ENCODE measurements around the gene FIZ1.
"Not testable (repeated sequence)": the region's sequence is repeated elsewhere in the genome, so short reads cannot be mapped to it uniquely, and the experiment has no call there.

FIZ1 gene

GRCh38 chr19:55593096-55593772 lies 6.1 kb downstream of the FIZ1 start:
- no peak for DNase-seq

DNA sequence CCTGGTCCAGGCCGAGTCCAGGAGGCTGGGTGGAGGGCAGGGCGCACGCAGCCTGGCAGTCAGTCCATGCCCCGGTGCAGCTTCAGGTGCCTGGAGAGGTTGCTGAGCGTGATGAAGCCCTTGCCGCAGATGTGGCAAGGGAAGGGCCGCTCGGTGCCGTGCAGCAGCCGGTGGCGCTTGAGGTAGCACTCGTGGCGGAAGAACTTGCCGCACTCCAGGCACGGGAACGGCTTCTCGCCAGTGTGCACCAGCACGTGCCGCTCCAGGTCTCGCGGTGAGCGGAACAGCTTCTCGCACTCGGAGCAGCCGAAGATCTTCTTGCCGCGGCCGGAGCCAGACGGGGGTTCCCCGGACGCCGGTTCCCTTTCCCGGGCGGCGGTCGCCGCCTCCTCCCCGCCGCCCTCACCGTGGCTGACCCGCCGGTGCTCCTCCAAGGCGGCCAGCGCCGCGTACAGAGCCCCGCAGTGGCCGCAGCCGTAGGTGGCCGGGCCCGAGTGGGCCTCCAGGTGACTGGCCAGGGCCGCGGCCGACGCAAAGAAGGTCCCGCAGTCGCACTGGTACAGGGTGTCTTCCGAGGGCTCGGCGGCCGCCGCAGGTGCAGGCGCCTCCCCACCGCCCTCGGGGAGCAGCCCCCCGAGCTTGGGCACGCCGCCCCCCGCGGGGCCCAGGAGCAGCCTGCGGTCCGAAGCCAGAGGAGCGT lies 6.8 kb downstream of the FIZ1 start:
- no peak for DNase-seq

DNA sequence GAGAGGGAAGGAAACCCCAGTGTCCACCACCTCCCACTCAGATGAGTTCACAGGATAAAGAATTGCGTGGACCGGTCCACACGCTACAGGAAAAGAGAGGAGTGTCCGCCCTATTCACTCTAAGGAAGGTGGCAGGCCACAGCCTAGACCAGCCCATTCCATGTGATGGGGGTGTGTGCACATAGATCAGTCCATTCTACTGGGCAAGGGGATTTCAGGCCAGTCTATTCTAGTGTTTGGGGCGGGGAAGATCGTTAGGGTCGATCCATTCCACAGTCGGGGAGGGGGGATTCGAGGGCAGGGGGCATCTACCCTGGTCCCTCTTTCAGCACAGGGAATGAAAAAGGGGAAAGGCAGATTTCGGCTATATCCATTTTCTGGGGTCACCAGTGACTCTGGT lies 7.8 kb downstream of the FIZ1 start:
- DNase-seq: no peak

- DNase-seq: no peak
Observed at GRCh38 chr19:55590617-55591016, 8.7 kb downstream of the FIZ1 start.

- DNase-seq: no peak
Observed at GRCh38 chr19:55590109-55590508, 9.2 kb downstream of the FIZ1 start.

- DNase-seq: no peak
Observed at GRCh38 chr19:55588738-55589137, 10.6 kb downstream of the FIZ1 start.

DNA sequence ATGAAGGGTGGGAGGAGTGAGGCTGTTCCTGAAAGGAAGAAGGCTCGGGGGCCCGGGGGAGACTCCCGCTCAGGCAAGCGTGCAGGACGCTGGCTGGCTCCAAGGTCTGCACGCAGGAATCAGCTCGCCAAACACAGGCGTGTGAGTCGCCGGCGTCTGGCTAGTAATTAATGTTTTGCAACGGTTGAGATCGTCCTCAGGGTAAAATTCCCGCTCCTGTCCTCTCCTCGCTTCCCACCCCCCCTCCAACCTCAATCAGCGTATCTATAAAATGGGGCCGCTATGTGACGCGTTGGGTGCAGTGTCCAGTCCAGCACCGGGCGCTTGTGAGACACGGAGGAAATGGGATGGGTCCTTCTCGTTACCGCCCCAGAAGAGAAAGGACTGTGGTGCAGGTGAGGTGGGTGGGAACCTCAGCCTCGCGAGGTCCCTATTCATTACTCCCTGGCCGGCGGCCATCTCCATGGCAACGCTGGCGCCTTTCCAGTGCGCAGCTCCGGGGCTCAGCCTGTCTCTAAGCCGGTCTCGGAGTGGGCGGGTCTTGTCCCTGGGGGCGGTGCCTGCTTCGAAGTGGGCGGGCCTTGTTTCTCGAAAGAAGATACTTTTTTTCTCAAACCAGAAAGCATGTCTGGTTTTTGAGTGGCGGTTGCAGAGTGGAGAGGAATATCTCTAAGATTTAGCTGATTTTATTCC lies 12.2 kb downstream of the FIZ1 start:
- peak; percentile 97 for DNase-seq

GRCh38 chr19:55585658-55586339 lies 13.5 kb downstream of the FIZ1 start:
- DNase-seq: peak; percentile 18

GRCh38 chr19:55584871-55585270 lies 14.4 kb downstream of the FIZ1 start:
- no peak for DNase-seq

GRCh38 chr19:55583897-55584296 lies 15.4 kb downstream of the FIZ1 start:
- not testable (repeated sequence) for DNase-seq

- DNase-seq: not testable (repeated sequence)
Observed at GRCh38 chr19:55582284-55582683, 17.0 kb downstream of the FIZ1 start.

DNA sequence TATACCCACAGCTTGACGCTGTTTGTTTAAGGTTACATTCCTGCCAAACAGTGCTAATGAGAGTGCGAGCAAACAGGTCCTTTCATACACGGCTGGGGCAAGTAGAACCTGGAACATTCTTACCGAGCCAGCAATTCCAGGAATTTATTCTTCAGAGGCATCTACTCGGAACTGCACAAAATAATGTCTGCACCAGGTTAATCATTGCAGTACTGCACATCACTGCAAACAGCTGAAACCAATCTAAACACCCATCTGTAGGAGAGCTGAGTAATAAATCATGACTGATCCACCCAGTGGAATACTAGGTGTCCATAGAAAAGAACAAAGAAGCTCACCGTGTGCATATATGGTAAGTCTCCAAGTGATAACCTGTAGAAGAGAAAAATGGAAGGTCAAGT lies 17.5 kb downstream of the FIZ1 start:
- no peak for DNase-seq

DNA sequence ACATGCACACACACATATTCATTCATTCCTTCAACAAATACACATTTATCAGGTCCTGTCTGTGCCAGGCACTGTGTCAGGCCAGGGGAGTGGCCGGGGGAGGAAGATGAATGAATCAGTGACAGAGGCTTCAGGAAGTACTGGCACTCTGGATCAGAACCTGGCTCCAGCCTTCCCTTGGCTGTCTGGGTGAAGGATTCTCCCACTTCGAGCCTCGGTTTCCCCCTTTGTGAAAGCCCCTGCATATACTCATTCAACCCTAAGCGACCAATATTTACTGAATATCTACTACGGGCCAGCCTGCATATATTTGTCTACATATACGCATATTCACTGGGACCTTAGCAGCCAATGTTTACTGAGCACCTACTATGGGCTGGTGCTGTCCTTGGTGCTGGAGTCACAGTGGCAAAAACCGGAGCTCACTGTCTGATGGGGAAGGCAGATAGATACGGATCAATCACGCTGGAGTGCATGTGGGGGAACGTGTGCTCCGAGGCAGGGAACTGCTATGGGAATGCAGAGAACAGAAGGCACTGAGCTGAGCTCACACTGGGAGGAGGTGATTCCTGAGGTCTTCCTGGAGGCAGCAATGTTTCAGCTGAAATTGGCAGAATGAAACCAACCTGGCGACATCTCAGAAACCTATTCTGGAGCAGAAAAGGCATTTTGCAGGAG lies 18.0 kb downstream of the FIZ1 start:
- DNase-seq: no peak

- DNase-seq: peak; percentile 89
Observed at GRCh38 chr19:55580628-55581144, 18.6 kb downstream of the FIZ1 start, which contains the start of gene ZNF579. TSS of gene ZNF579 (minus strand) at chr19:55580848. CDS start at chr19:55579639, 1,209 bp downstream.

DNA sequence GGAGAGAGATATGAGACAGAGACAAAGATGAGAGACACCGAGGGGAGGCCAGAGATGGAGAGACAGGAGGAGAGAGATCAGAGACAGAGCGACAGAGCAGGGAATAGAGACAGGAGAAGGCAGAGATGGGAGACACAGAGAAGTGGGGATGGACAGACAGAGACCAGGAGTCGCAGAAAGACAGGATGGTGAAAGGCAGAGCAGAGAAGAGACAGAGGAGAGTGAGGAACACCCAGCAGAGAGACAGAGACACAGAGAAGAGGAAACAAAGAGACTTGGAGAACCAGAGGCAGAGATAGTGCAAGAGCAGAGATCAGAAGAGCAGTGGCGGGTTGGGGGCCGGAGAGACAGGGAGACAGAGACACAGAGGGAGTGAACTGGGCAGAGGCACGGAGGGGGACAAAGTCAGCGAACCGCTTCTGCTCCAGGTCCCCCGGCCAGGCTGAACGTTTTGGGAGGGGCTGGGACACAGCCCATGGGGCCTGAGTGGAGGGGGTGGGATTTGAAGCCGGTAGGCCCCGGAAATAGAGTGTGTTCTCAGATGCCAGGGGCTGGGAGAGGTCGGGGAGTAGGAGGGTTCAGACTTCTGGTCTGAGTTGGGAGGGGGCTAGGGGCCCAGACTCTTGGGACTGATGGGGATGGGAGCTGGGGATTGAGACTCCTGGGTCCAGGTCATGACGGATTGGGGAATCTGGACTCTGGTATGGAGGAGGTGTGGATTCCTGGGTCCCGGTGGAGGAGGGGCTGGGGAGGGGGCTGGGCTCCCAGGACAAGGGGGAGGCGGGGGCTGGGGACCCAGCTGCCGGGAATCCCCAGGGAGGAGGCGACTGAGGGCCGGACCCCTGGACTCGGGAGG lies 19.3 kb downstream of the FIZ1 start:
- no peak for DNase-seq

- DNase-seq: no peak
Observed at GRCh38 chr19:55578761-55579747, 20.3 kb downstream of the FIZ1 start.

GRCh38 chr19:55578031-55578760 lies 21.1 kb downstream of the FIZ1 start:
- no peak for DNase-seq

- DNase-seq: no peak
Observed at GRCh38 chr19:55576746-55577145, 22.6 kb downstream of the FIZ1 start.

DNA sequence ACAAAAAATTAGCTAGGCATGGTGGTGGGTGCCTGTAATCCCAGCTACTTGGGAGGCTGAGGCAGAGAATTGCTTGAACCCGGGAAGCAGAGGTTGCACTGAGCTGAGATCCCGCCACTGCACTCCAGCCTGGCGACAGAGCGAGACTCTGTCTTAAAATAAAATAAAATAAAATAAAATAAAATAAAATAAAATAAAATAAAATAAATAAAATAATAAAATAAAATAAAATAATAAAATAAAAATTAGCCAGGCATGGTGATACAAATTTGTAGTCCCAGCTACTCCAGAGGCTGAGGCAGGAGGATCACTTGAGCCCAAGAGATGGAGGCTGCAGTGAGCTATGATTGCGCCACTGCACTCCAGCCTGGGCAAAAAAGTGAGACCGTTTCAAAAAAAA lies 25.4 kb downstream of the FIZ1 start:
- DNase-seq: not testable (repeated sequence)
